KMS-11 (cell line): ENCODE data around the gene POLR2C.

ENCODE experiments used
- H2AFZ ChIP-seq: fragments of 200-600 bp; sonication (generic); 2 replicates; pipeline ENCODE4 v1.6.1; 2016; ENCODE audit warnings: antibody characterized with exemption, mixed run types, low read depth
- H3K27ac ChIP-seq: fragments of 200-600 bp; sonication (generic); 2 replicates; pipeline ENCODE4 v1.6.1; 2016; ENCODE audit warnings: mild to moderate bottlenecking, mixed run types
- H3K27me3 ChIP-seq: fragments of 200-600 bp; sonication (generic); 2 replicates; pipeline ENCODE4 v1.6.1; 2017; ENCODE audit warnings: mild to moderate bottlenecking, low read depth, mixed run types, moderate library complexity; ENCODE audit not compliant: insufficient read depth
- H3K36me3 ChIP-seq: fragments of 200-600 bp; sonication (generic); 2 replicates; pipeline ENCODE4 v1.6.1; 2017; ENCODE audit warnings: mild to moderate bottlenecking, mixed run types; ENCODE audit not compliant: insufficient read depth
- H3K4me1 ChIP-seq: fragments of 200-600 bp; sonication (generic); 2 replicates; pipeline ENCODE4 v1.6.1; 2016; ENCODE audit warnings: mild to moderate bottlenecking, low read depth, mixed run types; ENCODE audit not compliant: poor library complexity, severe bottlenecking
- H3K4me2 ChIP-seq: fragments of 200-600 bp; sonication (generic); 2 replicates; pipeline ENCODE4 v1.7.0; 2016; ENCODE audit warnings: mild to moderate bottlenecking, mixed run types
- H3K4me3 ChIP-seq: fragments of 200-600 bp; sonication (generic); IDR thresholded peaks from 2 replicates; pipeline ENCODE4 v1.6.1; 2017; ENCODE audit warnings: low read depth, low read length, mixed read lengths; ENCODE audit not compliant: insufficient read depth
- H3K79me2 ChIP-seq: fragments of 200-600 bp; sonication (generic); 2 replicates; pipeline ENCODE4 v1.6.1; 2016; ENCODE audit warnings: low read depth, mixed run types; ENCODE audit not compliant: insufficient read depth
- H3K9ac ChIP-seq: fragments of 200-600 bp; sonication (generic); 2 replicates; pipeline ENCODE4 v1.6.1; 2016; ENCODE audit warnings: mild to moderate bottlenecking, mixed run types
- H4K20me1 ChIP-seq: fragments of 200-600 bp; sonication (generic); 2 replicates; pipeline ENCODE4 v1.6.1; 2016; ENCODE audit warnings: mild to moderate bottlenecking, mixed run types; ENCODE audit not compliant: insufficient read depth
- CTCF ChIP-seq: fragments of 200-600 bp; sonication (generic); conservative IDR thresholded peaks from 2 replicates; pipeline ENCODE4 v1.6.1; 2017; ENCODE audit warnings: low read depth, mild to moderate bottlenecking, antibody characterized with exemption, low read length, moderate library complexity, mixed read lengths

The POLR2C gene

GRCh38 chr16:57419506-57419905 is 43.0 kb upstream of the POLR2C start:
- Histone ChIP-seq H3K4me3 (no peak overlapping the region), H4K20me1 (no peaks in the 10 kb centered on the region), H2AFZ (peak overlapping the region; percentile 72; the same call in 1 of the 2 replicates), H3K79me2 (no peaks in the 10 kb centered on the region), H3K27me3 (no peaks in the 10 kb centered on the region), H3K4me1 (peaks cover 13% of the 10 kb centered on the region), H3K27ac (no peak overlapping the region), H3K9ac (no peak overlapping the region), H3K4me2 (no peak overlapping the region), H3K36me3 (no peaks in the 10 kb centered on the region)
- no peak for TF ChIP-seq CTCF

GRCh38 chr16:57422026-57422944 is 40.2 kb upstream of the POLR2C start:
- H2AFZ ChIP-seq = no peak overlapping the region
- TF ChIP-seq CTCF = peak; percentile 43

GRCh38 chr16:57423152-57423551 is 39.3 kb upstream of the POLR2C start:
- Histone ChIP-seq H4K20me1 (no peaks in the 10 kb centered on the region), H3K4me1 (peaks cover 13% of the 10 kb centered on the region), H3K36me3 (no peaks in the 10 kb centered on the region), H3K4me3 (no peak overlapping the region), H3K4me2 (no peak overlapping the region), H3K9ac (no peak overlapping the region), H3K27ac (no peak overlapping the region), H3K27me3 (no peaks in the 10 kb centered on the region), H3K79me2 (no peaks in the 10 kb centered on the region), H2AFZ (no peak overlapping the region)
- no peak for TF ChIP-seq CTCF

More at GRCh38 chr16:57422026-57422944, 40.2 kb upstream of the POLR2C start:
- Histone ChIP-seq H3K36me3 (no peaks in the 10 kb centered on the region), H3K4me3 (no peak overlapping the region), H3K27ac (no peak overlapping the region), H3K4me1 (peaks cover 13% of the 10 kb centered on the region), H3K9ac (no peak overlapping the region), H3K79me2 (no peaks in the 10 kb centered on the region), H3K27me3 (no peaks in the 10 kb centered on the region), H4K20me1 (no peaks in the 10 kb centered on the region), H3K4me2 (no peak overlapping the region)

- H3K79me2 ChIP-seq = no peaks in the 10 kb centered on the region
These were observed 37.9 kb upstream of the POLR2C start for GRCh38 chr16:57424583-57424982.

More at GRCh38 chr16:57424583-57424982, 37.9 kb upstream of the POLR2C start:
- no peaks in the 10 kb centered on the region for H3K4me1 ChIP-seq
- TF ChIP-seq CTCF = no peak
- no peak overlapping the region for H2AFZ ChIP-seq
- no peak overlapping the region for H3K9ac ChIP-seq
- H3K27me3 ChIP-seq = no peaks in the 10 kb centered on the region
- H3K4me3 ChIP-seq = no peak overlapping the region
- H3K27ac ChIP-seq = no peak overlapping the region
- no peak overlapping the region for H3K4me2 ChIP-seq
- H3K36me3 ChIP-seq = no peaks in the 10 kb centered on the region
- no peaks in the 10 kb centered on the region for H4K20me1 ChIP-seq
